GM20000 (cell line): ENCODE results near the gene ATP8B1.
"Not testable (repeated sequence)": the region's sequence is repeated elsewhere in the genome, so short reads cannot be mapped to it uniquely, and the experiment has no call there.

Experiments used
- DNase-seq: peaks from one replicate; pipeline ENCODE4 v3.0.0; 2012; ENCODE audit warnings: low spot score
- CTCF ChIP-seq: IDR thresholded peaks from 2 replicates; pipeline ENCODE4 v1.5.1; 2012; ENCODE audit warnings: mild to moderate bottlenecking, control low read depth; ENCODE audit errors: extremely low read depth, missing control alignments

ATP8B1 gene

GRCh38 chr18:57803103-57803969 lies at the start of gene ATP8B1:
Gene ATP8B1, minus strand, starts transcription at chr18:57803315. Its CDS starts 71,508 bp downstream, at chr18:57731807.
- TF ChIP-seq CTCF = no peak
- peak; percentile 65 for DNase-seq

- no peak for TF ChIP-seq CTCF
- DNase-seq = no peak
Observed at GRCh38 chr18:57850063-57850462, 46.9 kb upstream of the ATP8B1 start.

GRCh38 chr18:57848374-57848773 lies 45.3 kb upstream of the ATP8B1 start:
- DNase-seq = not testable (repeated sequence)

GRCh38 chr18:57847431-57847830 lies 44.3 kb upstream of the ATP8B1 start:
- not testable (repeated sequence) for DNase-seq

- no peak for DNase-seq
- TF ChIP-seq CTCF = no peak
Observed at GRCh38 chr18:57846258-57846657, 43.1 kb upstream of the ATP8B1 start.

- DNase-seq = no peak
- no peak for TF ChIP-seq CTCF
Observed at GRCh38 chr18:57845605-57846074, 42.5 kb upstream of the ATP8B1 start.

- no peak for DNase-seq
Observed at GRCh38 chr18:57844319-57844718, 41.2 kb upstream of the ATP8B1 start.

GRCh38 chr18:57843386-57843785 lies 40.3 kb upstream of the ATP8B1 start:
- DNase-seq = no peak

More at GRCh38 chr18:57844319-57844718, 41.2 kb upstream of the ATP8B1 start:
- no peak for TF ChIP-seq CTCF

More at GRCh38 chr18:57843386-57843785, 40.3 kb upstream of the ATP8B1 start:
- no peak for TF ChIP-seq CTCF
